ENCODE results near the gene SPN. TPM values are rescaled to one million over a fixed set of nuclear protein-coding genes. Genes with fewer than 3 reads are reported as not detected.
A peak's percentile ranks its signal among the peaks of the same experiment; 100 is the strongest.

SPN gene
- total RNA-seq, 4 donors from 2014 or later: 2.2 to 6.3 (median 4.7) TPM

DNA sequence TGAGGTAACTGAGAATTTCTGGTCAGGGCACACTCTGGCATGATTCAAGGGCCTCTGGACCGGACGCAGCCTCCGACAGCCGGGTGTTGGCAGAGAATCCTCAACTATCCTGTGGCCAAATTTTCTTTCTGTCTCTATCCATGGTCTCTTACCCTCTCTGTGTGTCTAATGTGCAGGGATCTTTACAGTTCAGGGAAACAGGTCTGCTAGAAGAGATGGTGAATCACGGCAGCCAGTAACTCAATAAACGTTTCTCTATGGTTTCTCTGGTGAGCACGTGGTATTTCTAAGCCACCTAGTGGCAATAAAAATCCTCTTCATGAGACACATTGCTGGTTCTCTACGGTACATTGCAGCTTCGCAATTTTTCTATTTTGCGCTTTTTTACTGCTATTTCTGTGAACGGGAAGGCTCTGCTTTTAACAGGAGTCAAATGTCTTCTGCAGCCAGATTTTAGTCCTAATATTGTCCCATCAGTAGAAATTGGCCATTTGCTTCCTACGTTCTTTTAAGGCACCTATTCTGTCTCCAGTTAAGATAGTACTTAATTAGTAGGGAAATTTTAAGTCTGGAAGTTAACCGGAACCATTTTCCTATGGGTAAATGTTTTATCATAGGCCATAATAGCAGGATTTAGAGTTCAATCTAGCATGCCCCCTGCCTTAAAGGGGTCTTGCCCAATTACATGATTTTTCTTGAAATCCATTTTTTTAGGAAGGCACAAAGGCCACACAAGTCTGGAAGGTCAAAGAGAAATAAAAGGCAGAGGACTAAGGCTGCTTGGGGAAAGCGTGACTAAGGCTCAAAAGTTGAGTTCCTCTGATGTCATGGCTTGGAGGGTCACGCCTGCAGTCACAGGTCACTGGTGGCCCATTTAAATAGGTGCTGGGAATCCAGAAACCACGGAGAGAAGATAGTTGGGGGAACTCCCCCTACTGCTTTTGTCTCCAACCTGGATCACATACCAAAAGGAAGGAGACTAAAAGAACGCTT is 47.5 kb downstream of the SPN start:
- no peak for DNase-seq (ENCODE audit: low spot score in 2 of 2)

GRCh38 chr16:29712809-29713208 is 49.8 kb downstream of the SPN start:
- Histone ChIP-seq H3K4me1 (peaks cover 8% of the 10 kb centered on the region), H3K4me3 (no peak overlapping the region), H3K9me3 (no peaks in the 10 kb centered on the region), H3K36me3 (no peaks in the 10 kb centered on the region), H3K27me3 (no peaks in the 10 kb centered on the region), H3K27ac (no peak overlapping the region)
- TF ChIP-seq POLR2AphosphoS5 (IDR thresholded peaks at IDR 0.05): no peak
- TF ChIP-seq POLR2A (IDR thresholded peaks at IDR 0.05): no peak
- no peak for TF ChIP-seq CTCF (IDR thresholded peaks at IDR 0.05)
- TF ChIP-seq EP300 (IDR thresholded peaks at IDR 0.05): no peak
- 60% methylated on average over 4 of the region's 4 CpGs for WGBS
- no peak for DNase-seq (ENCODE audit: low spot score in 2 of 2)

More for the DNA sequence above, 47.5 kb downstream of the SPN start:
- Histone ChIP-seq H3K36me3 (no peaks in the 10 kb centered on the region), H3K9me3 (no peaks in the 10 kb centered on the region), H3K4me1 (peaks cover 8% of the 10 kb centered on the region), H3K4me3 (no peak overlapping the region), H3K27me3 (no peaks in the 10 kb centered on the region), H3K27ac (no peak overlapping the region)
- no peak for TF ChIP-seq POLR2AphosphoS5 (IDR thresholded peaks at IDR 0.05)
- TF ChIP-seq EP300 (IDR thresholded peaks at IDR 0.05): no peak
- TF ChIP-seq POLR2A (IDR thresholded peaks at IDR 0.05): no peak
- TF ChIP-seq CTCF (IDR thresholded peaks at IDR 0.05): peak; percentile 41 to 52
- 42% methylated on average over 17 of the region's 17 CpGs for WGBS

DNA sequence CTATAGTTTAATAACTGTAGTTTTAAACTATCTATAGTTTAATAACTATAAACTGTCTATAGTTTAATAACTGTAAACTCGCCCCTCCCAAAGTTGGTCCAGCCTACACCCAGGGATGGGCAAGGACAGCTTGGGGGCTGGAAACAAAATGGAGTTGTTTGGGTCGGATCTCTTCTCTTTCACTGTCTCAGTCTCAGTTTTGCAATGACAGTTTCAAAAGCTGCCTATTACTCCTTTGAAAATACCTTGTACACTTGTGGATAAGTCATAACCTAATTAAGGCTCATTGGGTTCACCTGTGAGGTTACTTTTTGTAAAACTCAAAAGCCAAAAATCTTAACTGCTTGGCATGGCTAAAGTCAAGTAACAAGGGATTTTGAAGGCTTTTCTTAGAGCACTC is 51.3 kb downstream of the SPN start:
- H3K36me3 ChIP-seq: no peaks in the 10 kb centered on the region
- WGBS: 87% methylated on average over 2 of the region's 2 CpGs
- no peak overlapping the region for H3K27ac ChIP-seq
- no peak overlapping the region for H3K4me3 ChIP-seq
- no peaks in the 10 kb centered on the region for H3K27me3 ChIP-seq
- peaks cover 8% of the 10 kb centered on the region for H3K4me1 ChIP-seq
- no peaks in the 10 kb centered on the region for H3K9me3 ChIP-seq
- TF ChIP-seq EP300 (IDR thresholded peaks at IDR 0.05) (no peak), CTCF (IDR thresholded peaks at IDR 0.05) (no peak)
- no peak for DNase-seq (ENCODE audit: low spot score in 2 of 2)

- TF ChIP-seq POLR2AphosphoS5 (IDR thresholded peaks at IDR 0.05): no peak
- TF ChIP-seq CTCF (IDR thresholded peaks at IDR 0.05): no peak
- no peak for TF ChIP-seq EP300 (IDR thresholded peaks at IDR 0.05)
- TF ChIP-seq POLR2A (IDR thresholded peaks at IDR 0.05): no peak
- Histone ChIP-seq H3K4me3 (no peak overlapping the region), H3K27ac (no peak overlapping the region), H3K27me3 (no peaks in the 10 kb centered on the region), H3K4me1 (peaks cover 8% of the 10 kb centered on the region), H3K36me3 (no peaks in the 10 kb centered on the region), H3K9me3 (no peaks in the 10 kb centered on the region)
- no peak for DNase-seq (ENCODE audit: low spot score in 2 of 2)
- WGBS: 29% methylated on average over 1 of the region's 1 CpG
These were observed 51.9 kb downstream of the SPN start for GRCh38 chr16:29714972-29715371.

DNA sequence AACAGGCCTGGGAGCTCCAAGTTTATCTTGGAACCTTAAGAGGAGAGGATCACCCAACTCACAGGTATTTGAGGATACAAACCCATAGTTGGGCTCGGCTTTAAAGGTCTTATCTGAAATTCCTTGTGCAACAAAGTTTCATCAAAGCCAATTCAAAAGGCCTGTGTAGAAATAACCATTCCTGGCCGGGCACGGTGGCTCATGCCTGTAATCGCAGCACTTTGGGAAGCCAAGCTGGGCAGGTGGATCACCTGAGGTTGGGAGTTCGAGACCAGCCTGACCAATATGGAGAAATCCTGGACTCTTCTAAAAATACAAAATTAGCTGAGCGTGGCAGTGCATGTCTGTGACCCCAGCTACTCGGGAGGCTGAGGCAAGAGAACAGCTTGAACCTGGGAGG is 54.1 kb downstream of the SPN start:
- Histone ChIP-seq H3K27ac (no peak overlapping the region), H3K36me3 (no peaks in the 10 kb centered on the region), H3K4me1 (no peaks in the 10 kb centered on the region), H3K9me3 (no peaks in the 10 kb centered on the region), H3K27me3 (no peaks in the 10 kb centered on the region), H3K4me3 (no peak overlapping the region)
- WGBS: 91% methylated on average over 6 of the region's 7 CpGs
- no peak for DNase-seq (ENCODE audit: low spot score in 2 of 2)
- TF ChIP-seq CTCF (IDR thresholded peaks at IDR 0.05): no peak
- TF ChIP-seq POLR2A (IDR thresholded peaks at IDR 0.05): no peak
- TF ChIP-seq POLR2AphosphoS5 (IDR thresholded peaks at IDR 0.05): no peak
- no peak for TF ChIP-seq EP300 (IDR thresholded peaks at IDR 0.05)

All from suprapubic skin (tissue), 4 donors.